SU-DHL-6 (cell line): ENCODE data around the gene FEN1.

Experiments used
- H2AFZ ChIP-seq: fragments of 200-600 bp; sonication (generic); 2 replicates; pipeline ENCODE4 v1.6.1; 2014; ENCODE audit warnings: low read depth, mild to moderate bottlenecking, moderate library complexity, mixed read lengths, antibody characterized with exemption, low read length; ENCODE audit not compliant: severe bottlenecking
- H3F3A ChIP-seq: fragments of 200-600 bp; shearing (Covaris generic); 2 replicates; pipeline ENCODE4 v1.6.0; 2016; ENCODE audit warnings: antibody characterized with exemption, mild to moderate bottlenecking; ENCODE audit not compliant: insufficient read depth
- H3K27ac ChIP-seq: fragments of 200-600 bp; sonication (generic); 2 replicates; pipeline ENCODE4 v1.5.1; 2016; ENCODE audit warnings: low read depth, mild to moderate bottlenecking, low read length, moderate library complexity, mixed read lengths
- H3K27me3 ChIP-seq: fragments of 200-600 bp; sonication (generic), shearing (Covaris generic); 2 replicates; pipeline ENCODE4 v1.6.0; 2014; ENCODE audit warnings: mild to moderate bottlenecking, low read length
- H3K36me3 ChIP-seq: fragments of 200-600 bp; sonication (generic); 2 replicates; pipeline ENCODE4 v1.6.1; 2014; ENCODE audit warnings: mild to moderate bottlenecking, low read length, mixed read lengths
- H3K4me2 ChIP-seq: fragments of 300-600, 200-600 bp; shearing (Covaris generic), sonication (generic); 2 replicates; pipeline ENCODE4 v1.6.0; 2014; ENCODE audit warnings: low read length, low read depth, mild to moderate bottlenecking; ENCODE audit not compliant: poor library complexity, severe bottlenecking
- H3K4me3 ChIP-seq: fragments of 200-600 bp; sonication (generic); 2 replicates; pipeline ENCODE4 v1.5.1; 2014; ENCODE audit warnings: antibody characterized with exemption, low read length, mild to moderate bottlenecking, mixed read lengths; ENCODE audit not compliant: insufficient read depth, poor library complexity, severe bottlenecking
- H3K79me2 ChIP-seq: fragments of 200-600 bp; sonication (generic); 2 replicates; pipeline ENCODE4 v1.6.1; 2014; ENCODE audit warnings: mild to moderate bottlenecking, low read length, moderate library complexity; ENCODE audit not compliant: insufficient read depth
- H3K9ac ChIP-seq: fragments of 200-600 bp; sonication (generic); 2 replicates; pipeline ENCODE4 v1.7.0; 2014; ENCODE audit warnings: mild to moderate bottlenecking, low read length
- H3K9me2 ChIP-seq: fragments of 200-600 bp; sonication (generic); replicated peaks from 2 replicates; pipeline ENCODE4 v1.6.1; 2014; ENCODE audit warnings: low read length; ENCODE audit not compliant: insufficient read depth
- H3K9me3 ChIP-seq: fragments of 200-600 bp; sonication (generic); 2 replicates; pipeline ENCODE4 v1.6.1; 2014; ENCODE audit warnings: low read length, mixed read lengths; ENCODE audit not compliant: insufficient read depth
- H4K20me1 ChIP-seq: fragments of 200-600 bp; sonication (generic); 2 replicates; pipeline ENCODE4 v1.6.1; 2014; ENCODE audit warnings: low read depth, mild to moderate bottlenecking, antibody characterized with exemption, low read length, moderate library complexity, mixed read lengths
- CTCF ChIP-seq: fragments of 200-600 bp; sonication (generic); IDR thresholded peaks from one replicate; pipeline ENCODE4 v1.5.1; 2017; ENCODE audit warnings: antibody characterized with exemption, mild to moderate bottlenecking, low read length, moderate library complexity; ENCODE audit not compliant: insufficient read depth, poor library complexity, severe bottlenecking
- EZH2phosphoT487 ChIP-seq: fragments of 200-600 bp; sonication (generic), shearing (Covaris generic); conservative IDR thresholded peaks from 2 replicates; pipeline ENCODE4 v1.6.1; 2018; ENCODE audit warnings: mild to moderate bottlenecking, antibody characterized with exemption, low read length, moderate library complexity, mixed read lengths

Gene FEN1

GRCh38 chr11:61806785-61807184, 14.1 kb downstream of the FEN1 start:
- no peaks in the 10 kb centered on the region for H3K9me3 ChIP-seq
- no peak overlapping the region for H3K4me3 ChIP-seq
- no peaks in the 10 kb centered on the region for H3K27me3 ChIP-seq
- no peak overlapping the region for H3K4me2 ChIP-seq
- H3K9ac ChIP-seq = no peak overlapping the region
- no peaks in the 10 kb centered on the region for H4K20me1 ChIP-seq
- H3K79me2 ChIP-seq = no peaks in the 10 kb centered on the region
- 0 out of 2 replicates have a peak, but pooled peaks cover 6% of the 10 kb centered on the region for H3K36me3 ChIP-seq
- H3K27ac ChIP-seq = no peak overlapping the region
- no peaks in the 10 kb centered on the region for H3F3A ChIP-seq
- no peaks in the 10 kb centered on the region for H3K9me2 ChIP-seq
- H2AFZ ChIP-seq = no peak overlapping the region
- TF ChIP-seq CTCF = no peak
- no peak for TF ChIP-seq EZH2phosphoT487

- Histone ChIP-seq H3K4me2 (no peak overlapping the region), H3F3A (peaks cover 6% of the 10 kb centered on the region), H3K27ac (no peak overlapping the region), H4K20me1 (no peaks in the 10 kb centered on the region), H3K9me3 (no peaks in the 10 kb centered on the region), H3K27me3 (no peaks in the 10 kb centered on the region), H3K36me3 (0 out of 2 replicates have a peak, but pooled peaks cover 6% of the 10 kb centered on the region), H2AFZ (no peak overlapping the region), H3K9me2 (no peaks in the 10 kb centered on the region), H3K79me2 (0 out of 2 replicates have a peak, but pooled peaks cover 9% of the 10 kb centered on the region), H3K9ac (no peak overlapping the region), H3K4me3 (no peak overlapping the region)
- TF ChIP-seq CTCF (no peak), EZH2phosphoT487 (no peak)
Measured at GRCh38 chr11:61810671-61811175, 18.0 kb downstream of the FEN1 start.

- no peak overlapping the region for H3K4me3 ChIP-seq
- H3K9me2 ChIP-seq = no peaks in the 10 kb centered on the region
- H4K20me1 ChIP-seq = no peaks in the 10 kb centered on the region
- TF ChIP-seq CTCF (no peak), EZH2phosphoT487 (no peak)
- 0 out of 2 replicates have a peak, but pooled peaks cover 10% of the 10 kb centered on the region for H3K79me2 ChIP-seq
- 0 out of 2 replicates have a peak, but pooled peaks cover 6% of the 10 kb centered on the region for H3K36me3 ChIP-seq
- no peak overlapping the region for H3K4me2 ChIP-seq
- H3K27ac ChIP-seq = no peak overlapping the region
- H2AFZ ChIP-seq = no peak overlapping the region
- H3F3A ChIP-seq = peaks cover 6% of the 10 kb centered on the region
- no peaks in the 10 kb centered on the region for H3K27me3 ChIP-seq
- no peak overlapping the region for H3K9ac ChIP-seq
- no peaks in the 10 kb centered on the region for H3K9me3 ChIP-seq
Measured at GRCh38 chr11:61811831-61812230, 19.1 kb downstream of the FEN1 start.
